ENCODE measurements around the gene AWAT2. TPM values are rescaled to one million over a fixed set of nuclear protein-coding genes. Genes with fewer than 3 reads are reported as not detected.

AWAT2 gene
- total RNA-seq, 1 donor from 2014 or later, result 1.0 TPM

DNA sequence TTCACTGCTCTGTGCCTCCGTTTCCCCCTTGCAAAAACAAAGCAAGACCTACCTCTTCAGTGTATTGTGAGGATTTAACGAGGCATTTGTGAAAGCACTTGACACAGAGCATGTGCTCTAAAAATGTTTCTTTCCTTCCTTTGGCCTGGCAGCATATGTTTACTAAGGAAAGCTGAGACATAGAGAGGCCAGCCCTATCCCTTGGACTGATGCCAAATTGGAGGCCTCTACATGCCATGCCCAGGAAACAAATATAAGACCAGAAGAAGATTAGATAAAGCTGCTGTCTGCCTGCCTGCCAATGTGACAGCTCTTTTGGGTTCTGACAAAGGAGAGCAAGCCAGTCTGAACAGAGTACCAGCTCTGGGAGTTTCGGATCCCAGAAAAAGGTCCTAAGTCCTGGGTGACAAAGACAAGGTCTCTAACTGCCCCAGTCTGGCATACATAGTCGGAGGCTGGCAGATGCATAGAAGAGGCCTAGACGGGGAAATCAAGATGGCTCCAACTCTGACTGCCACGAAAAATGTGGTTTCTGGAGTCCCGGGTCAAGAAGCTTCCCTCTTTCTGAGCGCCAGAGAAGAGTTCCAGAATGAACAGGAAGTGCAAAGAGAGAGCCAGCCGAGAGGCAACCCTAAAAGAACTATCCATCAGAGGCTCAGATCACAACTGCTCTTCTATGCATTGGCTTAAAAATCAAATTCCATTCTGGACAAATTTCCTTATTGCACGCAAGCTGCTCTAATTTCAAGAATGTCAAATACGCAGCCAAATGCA, 38.3 kb upstream of the AWAT2 start:
- Histone ChIP-seq H3K9me3 (no peaks in the 10 kb centered on the region), H3K36me3 (no peaks in the 10 kb centered on the region), H3K4me1 (peaks cover 6% of the 10 kb centered on the region), H3K27me3 (ENCODE audit: low read depth) (no peaks in the 10 kb centered on the region), H3K27ac (no peak overlapping the region), H3K4me3 (no peak overlapping the region)
- intact Hi-C loops (cut with DNase I), result no loop called here
- no peak for TF ChIP-seq CTCF (IDR thresholded peaks at IDR 0.05)
- no peak for DNase-seq
- ATAC-seq, result no peak

GRCh38 chrX:70084592-70085240, 35.0 kb upstream of the AWAT2 start:
- Histone ChIP-seq H3K36me3 (no peaks in the 10 kb centered on the region), H3K27ac (no peak overlapping the region), H3K4me3 (no peak overlapping the region), H3K9me3 (no peaks in the 10 kb centered on the region), H3K4me1 (peaks cover 6% of the 10 kb centered on the region), H3K27me3 (ENCODE audit: low read depth) (no peaks in the 10 kb centered on the region)
- no peak for TF ChIP-seq CTCF (IDR thresholded peaks at IDR 0.05)
- DNase-seq, result no peak
- intact Hi-C loops (cut with DNase I), result no loop called here
- ATAC-seq, result no peak

DNA sequence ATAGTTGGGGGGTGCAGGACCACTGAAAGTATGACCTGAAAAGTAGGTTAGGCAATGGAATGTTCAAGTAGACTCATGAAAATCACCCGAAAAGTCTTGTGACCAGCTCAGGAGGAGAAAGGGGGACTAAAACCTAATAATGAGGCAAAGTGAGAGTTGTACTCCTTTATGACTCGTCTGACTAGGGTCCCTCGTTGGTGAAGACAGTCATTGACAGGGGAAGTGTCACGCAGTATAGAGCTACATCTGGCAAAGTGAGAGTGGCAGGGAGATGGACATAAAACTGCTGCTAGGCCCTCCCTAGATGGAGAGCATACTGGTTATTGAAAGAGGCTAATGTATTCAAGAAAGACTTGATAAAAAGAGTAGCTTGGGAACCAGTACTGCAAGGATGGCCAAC, 33.0 kb upstream of the AWAT2 start:
- Histone ChIP-seq H3K27ac (no peak overlapping the region), H3K36me3 (no peaks in the 10 kb centered on the region), H3K9me3 (no peaks in the 10 kb centered on the region), H3K27me3 (ENCODE audit: low read depth) (no peaks in the 10 kb centered on the region), H3K4me1 (no peaks in the 10 kb centered on the region), H3K4me3 (no peak overlapping the region)
- intact Hi-C loops (cut with DNase I), result no loop called here
- no peak for TF ChIP-seq CTCF (IDR thresholded peaks at IDR 0.05)
- ATAC-seq, result no peak
- no peak for DNase-seq

- TF ChIP-seq CTCF (IDR thresholded peaks at IDR 0.05), result no peak
- H3K9me3 ChIP-seq, result no peaks in the 10 kb centered on the region
- DNase-seq, result no peak
- H3K27ac ChIP-seq, result no peak overlapping the region
- no peak for ATAC-seq
- no peak overlapping the region for H3K4me3 ChIP-seq
- H3K36me3 ChIP-seq, result no peaks in the 10 kb centered on the region
- H3K27me3 ChIP-seq (ENCODE audit: low read depth), result no peaks in the 10 kb centered on the region
- no peaks in the 10 kb centered on the region for H3K4me1 ChIP-seq
- intact Hi-C loops (cut with DNase I), result no loop called here
These were observed 30.1 kb upstream of the AWAT2 start for GRCh38 chrX:70079870-70080269.

DNA sequence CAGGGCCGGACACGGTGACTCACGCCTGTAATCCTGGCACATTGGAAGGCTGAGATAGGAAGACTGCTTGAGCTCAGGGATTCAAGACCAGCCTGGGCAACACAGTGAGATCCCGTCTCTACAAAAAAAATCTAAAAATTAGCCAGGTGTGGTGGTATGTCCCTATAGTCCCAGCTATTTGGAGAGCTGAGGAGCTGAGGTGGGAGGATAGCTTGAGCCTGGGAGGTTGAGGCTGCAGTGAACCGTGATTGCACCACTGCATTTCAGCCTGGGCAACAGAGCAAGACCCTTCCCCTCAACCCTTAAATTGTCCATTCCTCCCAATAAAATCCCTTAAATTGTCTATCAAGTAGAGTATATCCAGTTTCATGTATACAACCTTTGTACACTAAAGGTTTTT, 29.6 kb upstream of the AWAT2 start:
- no peaks in the 10 kb centered on the region for H3K9me3 ChIP-seq
- H3K27me3 ChIP-seq (ENCODE audit: low read depth), result no peaks in the 10 kb centered on the region
- H3K4me3 ChIP-seq, result no peak overlapping the region
- intact Hi-C loops (cut with DNase I), result no loop called here
- DNase-seq, result no peak
- no peak for TF ChIP-seq CTCF (IDR thresholded peaks at IDR 0.05)
- H3K27ac ChIP-seq, result no peak overlapping the region
- no peak for ATAC-seq
- no peaks in the 10 kb centered on the region for H3K36me3 ChIP-seq
- no peaks in the 10 kb centered on the region for H3K4me1 ChIP-seq

All from lower lobe of right lung (tissue), 2 donors.